Loucy (cell line): Measurements from ENCODE around the gene COX10.

Source experiments
- H2AFZ ChIP-seq: fragments of 200-600 bp; sonication (generic); 2 replicates; pipeline ENCODE4 v1.6.0; 2016; ENCODE audit warnings: antibody characterized with exemption, mild to moderate bottlenecking, low read length, moderate library complexity
- H3F3A ChIP-seq: fragments of 200-600 bp; 2 replicates; pipeline ENCODE4 v1.6.0; 2016; ENCODE audit warnings: antibody characterized with exemption, low read depth, mild to moderate bottlenecking
- H3K27me3 ChIP-seq: fragments of 200-600 bp; sonication (generic); 2 replicates; pipeline ENCODE4 v1.6.1; 2014; ENCODE audit warnings: low read length, mild to moderate bottlenecking; ENCODE audit not compliant: insufficient read depth, poor library complexity, severe bottlenecking
- H3K36me3 ChIP-seq: fragments of 200-600 bp; sonication (generic); 2 replicates; pipeline ENCODE4 v1.6.1; 2016; ENCODE audit warnings: low read length; ENCODE audit not compliant: insufficient read depth
- H3K4me1 ChIP-seq: fragments of 200-600 bp; sonication (generic); 2 replicates; pipeline ENCODE4 v1.5.1; 2014; ENCODE audit warnings: low read length, mild to moderate bottlenecking; ENCODE audit not compliant: insufficient read depth, poor library complexity, severe bottlenecking
- H3K4me2 ChIP-seq: fragments of 200-600 bp; sonication (generic); 2 replicates; pipeline ENCODE4 v1.6.0; 2014; ENCODE audit warnings: antibody characterized with exemption, low read length, low read depth, mild to moderate bottlenecking; ENCODE audit not compliant: poor library complexity, severe bottlenecking
- H3K4me3 ChIP-seq: fragments of 200-600 bp; sonication (generic); 2 replicates; pipeline ENCODE4 v1.5.1; 2014; ENCODE audit warnings: low read length, mild to moderate bottlenecking, mixed read lengths; ENCODE audit not compliant: poor library complexity, severe bottlenecking
- H3K79me2 ChIP-seq: fragments of 200-600 bp; sonication (generic); 2 replicates; pipeline ENCODE4 v1.6.1; 2014; ENCODE audit warnings: low read length; ENCODE audit not compliant: insufficient read depth
- H3K9ac ChIP-seq: fragments of 200-600 bp; sonication (generic); 2 replicates; pipeline ENCODE4 v1.6.0; 2014; ENCODE audit warnings: mild to moderate bottlenecking, low read depth, low read length, moderate library complexity; ENCODE audit not compliant: poor library complexity, severe bottlenecking
- H3K9me2 ChIP-seq: fragments of 200-600 bp; sonication (generic); replicated peaks from 2 replicates; pipeline ENCODE4 v1.6.1; 2016; ENCODE audit warnings: low read depth, low read length, mixed read lengths
- H3K9me3 ChIP-seq: fragments of 200-600 bp; sonication (generic); 2 replicates; pipeline ENCODE4 v1.6.1; 2014; ENCODE audit warnings: mild to moderate bottlenecking, antibody characterized with exemption, low read length, low read depth; ENCODE audit not compliant: insufficient read depth
- H4K20me1 ChIP-seq: fragments of 200-600 bp; sonication (generic); 2 replicates; pipeline ENCODE4 v1.6.0; 2014; ENCODE audit warnings: antibody characterized with exemption, low read length, mild to moderate bottlenecking; ENCODE audit not compliant: insufficient read depth, poor library complexity, severe bottlenecking
- EZH2phosphoT487 ChIP-seq: fragments of 200-600 bp; IDR thresholded peaks from 2 replicates; pipeline ENCODE4 v1.6.1; 2018; ENCODE audit warnings: antibody characterized with exemption, mild to moderate bottlenecking, moderate library complexity, borderline replicate concordance
- TF ChIP-seq, protein P1 (sequence below): fragments of 200-600 bp; sonication (generic); conservative IDR thresholded peaks from 2 replicates; pipeline ENCODE4 v1.5.1; 2014; ENCODE audit warnings: mild to moderate bottlenecking, antibody characterized with exemption, low read length

Gene COX10

DNA sequence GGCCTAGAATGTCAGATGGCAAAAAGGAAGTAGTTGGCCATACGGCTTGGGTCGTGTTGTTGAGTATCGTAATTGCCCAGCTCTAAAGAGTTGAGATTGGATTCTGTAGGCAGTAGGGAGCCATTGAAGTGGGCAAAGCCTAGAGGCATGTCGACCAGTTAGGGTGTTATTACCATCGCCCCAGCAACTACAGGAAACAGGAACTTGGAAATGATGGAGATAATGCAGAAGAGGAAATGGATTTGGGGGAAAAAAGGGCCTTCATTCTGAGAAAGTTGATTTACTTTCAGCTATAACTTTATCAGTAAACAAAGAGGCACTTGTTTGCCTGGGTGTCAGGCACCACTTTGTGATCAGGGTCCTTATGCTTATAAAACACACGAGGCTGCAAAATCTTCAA is 52.6 kb downstream of the COX10 start:
- H3K4me1 ChIP-seq, result no peaks in the 10 kb centered on the region
- no peaks in the 10 kb centered on the region for H3K9me2 ChIP-seq
- no peaks in the 10 kb centered on the region for H3K27me3 ChIP-seq
- H3K9ac ChIP-seq, result no peak overlapping the region
- no peaks in the 10 kb centered on the region for H3F3A ChIP-seq
- H3K9me3 ChIP-seq, result no peaks in the 10 kb centered on the region
- TF ChIP-seq, protein P1, sequence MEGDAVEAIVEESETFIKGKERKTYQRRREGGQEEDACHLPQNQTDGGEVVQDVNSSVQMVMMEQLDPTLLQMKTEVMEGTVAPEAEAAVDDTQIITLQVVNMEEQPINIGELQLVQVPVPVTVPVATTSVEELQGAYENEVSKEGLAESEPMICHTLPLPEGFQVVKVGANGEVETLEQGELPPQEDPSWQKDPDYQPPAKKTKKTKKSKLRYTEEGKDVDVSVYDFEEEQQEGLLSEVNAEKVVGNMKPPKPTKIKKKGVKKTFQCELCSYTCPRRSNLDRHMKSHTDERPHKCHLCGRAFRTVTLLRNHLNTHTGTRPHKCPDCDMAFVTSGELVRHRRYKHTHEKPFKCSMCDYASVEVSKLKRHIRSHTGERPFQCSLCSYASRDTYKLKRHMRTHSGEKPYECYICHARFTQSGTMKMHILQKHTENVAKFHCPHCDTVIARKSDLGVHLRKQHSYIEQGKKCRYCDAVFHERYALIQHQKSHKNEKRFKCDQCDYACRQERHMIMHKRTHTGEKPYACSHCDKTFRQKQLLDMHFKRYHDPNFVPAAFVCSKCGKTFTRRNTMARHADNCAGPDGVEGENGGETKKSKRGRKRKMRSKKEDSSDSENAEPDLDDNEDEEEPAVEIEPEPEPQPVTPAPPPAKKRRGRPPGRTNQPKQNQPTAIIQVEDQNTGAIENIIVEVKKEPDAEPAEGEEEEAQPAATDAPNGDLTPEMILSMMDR, result no peak
- no peak for TF ChIP-seq EZH2phosphoT487
- no peak overlapping the region for H3K4me3 ChIP-seq
- peaks cover 3% of the 10 kb centered on the region for H4K20me1 ChIP-seq
- 0 out of 2 replicates have a peak, but pooled peaks cover 6% of the 10 kb centered on the region for H3K79me2 ChIP-seq
- H2AFZ ChIP-seq, result no peak overlapping the region
- no peaks in the 10 kb centered on the region for H3K36me3 ChIP-seq
- no peak overlapping the region for H3K4me2 ChIP-seq

DNA sequence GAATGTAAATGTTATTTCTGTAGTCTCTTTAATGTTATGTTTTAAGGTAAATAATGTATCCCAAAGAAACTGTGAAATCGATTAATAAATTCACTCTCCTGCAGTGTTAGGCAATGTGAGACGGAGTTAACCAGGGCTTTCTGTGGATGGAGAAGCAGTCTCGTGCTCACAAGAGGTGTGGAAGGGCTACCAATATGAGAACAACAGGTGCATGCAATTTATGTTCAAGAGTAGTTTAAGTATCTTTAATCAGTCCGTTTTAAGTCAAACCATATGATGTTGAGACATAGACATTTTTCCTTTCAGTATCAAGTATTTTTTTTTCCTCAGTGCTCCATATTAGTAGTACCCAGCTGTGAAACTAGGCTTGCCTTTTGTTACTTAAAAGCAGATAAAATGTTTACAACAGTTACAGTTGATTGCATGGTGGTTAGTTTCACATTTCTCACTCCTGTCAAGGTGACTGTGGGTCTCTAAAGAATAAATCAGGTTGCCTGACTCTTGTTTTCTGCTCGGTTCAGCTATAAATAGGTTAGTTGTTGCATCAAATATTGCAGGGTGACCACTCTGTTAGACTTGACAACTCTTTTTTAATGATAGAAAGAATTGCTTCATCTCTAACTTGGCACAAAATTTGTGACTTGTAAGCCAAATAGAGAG is 54.4 kb downstream of the COX10 start:
- Histone ChIP-seq H2AFZ (no peak overlapping the region), H3K9me3 (no peaks in the 10 kb centered on the region), H3K4me2 (no peak overlapping the region), H3K4me3 (no peak overlapping the region), H3K79me2 (0 out of 2 replicates have a peak, but pooled peaks cover 6% of the 10 kb centered on the region), H3K9me2 (no peaks in the 10 kb centered on the region), H3K4me1 (no peaks in the 10 kb centered on the region), H4K20me1 (peaks cover 7% of the 10 kb centered on the region), H3K27me3 (no peaks in the 10 kb centered on the region), H3F3A (no peaks in the 10 kb centered on the region), H3K36me3 (no peaks in the 10 kb centered on the region), H3K9ac (no peak overlapping the region)
- TF ChIP-seq, protein P1, result no peak

DNA sequence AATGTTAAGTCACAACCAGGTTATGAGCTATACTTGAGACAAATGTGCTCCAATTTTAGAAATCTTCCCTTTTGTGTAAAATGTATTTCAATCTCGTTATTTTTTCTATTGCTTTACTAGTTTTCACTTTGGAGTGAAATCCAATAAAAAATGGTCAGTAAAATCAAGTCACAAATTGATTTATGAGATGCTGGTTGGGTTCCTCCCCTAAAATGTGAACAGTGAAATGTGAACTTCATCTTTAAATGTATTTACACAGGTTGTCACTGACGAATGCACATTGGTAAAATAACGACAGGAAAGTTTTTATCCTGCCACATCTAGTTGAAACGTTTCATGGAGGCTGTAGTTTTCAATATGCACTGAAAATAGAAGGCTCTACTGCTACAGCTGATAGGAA is 55.5 kb downstream of the COX10 start:
- Histone ChIP-seq H4K20me1 (peaks cover 5% of the 10 kb centered on the region), H3K27me3 (no peaks in the 10 kb centered on the region), H3K9me2 (no peaks in the 10 kb centered on the region), H3K4me2 (no peak overlapping the region), H3K9ac (no peak overlapping the region), H3F3A (no peaks in the 10 kb centered on the region), H2AFZ (no peak overlapping the region), H3K36me3 (no peaks in the 10 kb centered on the region), H3K79me2 (peaks cover 6% of the 10 kb centered on the region; the same call in 1 of the 2 replicates), H3K4me1 (no peaks in the 10 kb centered on the region), H3K4me3 (no peak overlapping the region), H3K9me3 (no peaks in the 10 kb centered on the region)
- TF ChIP-seq EZH2phosphoT487, result no peak
- TF ChIP-seq, protein P1, result no peak
